CD4-positive, alpha-beta T cell treated with Interleukin-12 subunit alpha and Interleukin-12 subunit beta, for 1 hour (primary cell): ENCODE results near the gene IPO11.
"Not testable (repeated sequence)": the region's sequence is repeated elsewhere in the genome, so short reads cannot be mapped to it uniquely, and the experiment has no call there.

Source experiments
- DNase-seq: peaks from one replicate; pipeline ENCODE4 v3.0.0-alpha.2; 2020

Gene IPO11

GRCh38 chr5:62450259-62450658, 37.7 kb downstream of the IPO11 start:
- DNase-seq, result no peak

GRCh38 chr5:62457071-62457470, 44.5 kb downstream of the IPO11 start:
- no peak for DNase-seq

GRCh38 chr5:62460578-62460983, 48.0 kb downstream of the IPO11 start:
- DNase-seq, result peak; percentile 42

GRCh38 chr5:62461561-62461960, 49.0 kb downstream of the IPO11 start:
- DNase-seq, result no peak

- no peak for DNase-seq
These were observed 53.7 kb downstream of the IPO11 start for GRCh38 chr5:62465985-62466925.

GRCh38 chr5:62473209-62473608, 60.6 kb downstream of the IPO11 start:
- no peak for DNase-seq

GRCh38 chr5:62475072-62475471, 62.5 kb downstream of the IPO11 start:
- no peak for DNase-seq

GRCh38 chr5:62477801-62478200, 65.2 kb downstream of the IPO11 start:
- DNase-seq, result no peak

GRCh38 chr5:62483556-62483955, 71.0 kb downstream of the IPO11 start:
- DNase-seq, result no peak

GRCh38 chr5:62486672-62487071, 74.1 kb downstream of the IPO11 start:
- DNase-seq, result no peak

- no peak for DNase-seq
These were observed 76.0 kb downstream of the IPO11 start for GRCh38 chr5:62488531-62488930.

- no peak for DNase-seq
These were observed 76.9 kb downstream of the IPO11 start for GRCh38 chr5:62489471-62489870.

GRCh38 chr5:62494772-62495171, 82.2 kb downstream of the IPO11 start:
- no peak for DNase-seq

- DNase-seq, result no peak
These were observed 84.3 kb downstream of the IPO11 start for GRCh38 chr5:62496876-62497275.

- no peak for DNase-seq
These were observed 86.4 kb downstream of the IPO11 start for GRCh38 chr5:62498961-62499360.

- DNase-seq, result no peak
These were observed 87.2 kb downstream of the IPO11 start for GRCh38 chr5:62499756-62500155.

- no peak for DNase-seq
These were observed 90.0 kb downstream of the IPO11 start for GRCh38 chr5:62502456-62503101.

- no peak for DNase-seq
These were observed 91.6 kb downstream of the IPO11 start for GRCh38 chr5:62504129-62504528.

- no peak for DNase-seq
These were observed 94.3 kb downstream of the IPO11 start for GRCh38 chr5:62506659-62507460.

GRCh38 chr5:62508760-62509159, 96.2 kb downstream of the IPO11 start:
- DNase-seq, result not testable (repeated sequence)

- no peak for DNase-seq
These were observed 97.2 kb downstream of the IPO11 start for GRCh38 chr5:62509806-62510205.

- DNase-seq, result not testable (repeated sequence)
These were observed 100.5 kb downstream of the IPO11 start for GRCh38 chr5:62513085-62513484.

- DNase-seq, result no peak
These were observed 102.1 kb downstream of the IPO11 start for GRCh38 chr5:62514510-62515119.
